HG03442 (cell line): Measurements from ENCODE around the gene P4HA1.
"Not testable (repeated sequence)": the region's sequence is repeated elsewhere in the genome, so short reads cannot be mapped to it uniquely, and the experiment has no call there.

Source experiments
- ATAC-seq: cut with Tn5 transposase; IDR thresholded peaks from one replicate; pipeline ENCODE4 v1.9.1; 2021; ENCODE audit warnings: mild to moderate bottlenecking, moderate library complexity; ENCODE audit not compliant: unreplicated experiment

The P4HA1 gene

DNA sequence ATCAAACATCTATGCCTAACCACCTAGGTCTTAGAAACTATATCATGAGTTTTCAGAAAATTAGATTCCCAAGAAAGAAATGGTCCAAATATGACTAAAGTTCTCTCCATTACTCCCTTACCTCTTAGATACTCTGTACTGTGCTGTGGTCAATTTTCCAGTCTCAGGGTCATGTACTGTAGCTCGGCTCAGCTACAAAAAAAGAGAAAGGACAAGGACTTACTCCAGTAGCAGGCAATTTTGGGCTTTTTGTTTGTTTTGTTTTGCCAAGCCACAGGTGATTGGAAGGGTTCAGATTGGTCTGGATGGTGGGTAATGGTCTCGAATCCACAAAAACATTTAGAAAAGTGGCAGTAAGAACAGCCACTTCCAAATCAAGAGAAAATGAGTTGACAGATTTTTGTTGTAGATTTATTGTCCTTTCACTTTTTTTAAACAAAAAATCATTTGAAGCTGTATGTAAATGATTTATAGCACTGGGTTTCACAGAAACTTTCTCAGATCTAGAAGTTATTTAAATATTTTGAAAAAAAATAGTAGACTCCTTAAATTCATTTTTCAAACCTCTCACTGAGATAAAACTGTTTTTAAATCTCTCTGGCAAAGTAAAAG, 52.8 kb downstream of the P4HA1 start:
- ATAC-seq = no peak

DNA sequence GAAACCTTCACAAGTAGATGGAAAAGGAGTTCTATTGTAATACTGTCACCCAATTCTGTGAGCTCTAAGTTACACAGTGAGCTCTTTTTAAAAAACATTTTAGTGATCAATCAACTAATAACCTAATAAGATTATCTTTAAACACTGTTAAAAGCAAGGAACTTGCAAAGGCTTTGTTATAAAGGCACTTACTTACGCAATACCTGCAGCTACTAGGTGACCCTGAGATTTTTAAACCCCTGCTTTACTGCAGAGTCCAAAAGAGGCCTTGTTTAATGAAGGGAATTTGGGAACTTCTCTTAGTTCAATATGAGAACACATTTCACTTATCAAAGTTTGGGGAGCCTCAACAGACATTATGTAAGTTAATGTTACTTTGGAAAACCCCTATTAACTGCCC, 53.3 kb downstream of the P4HA1 start:
- ATAC-seq = no peak

DNA sequence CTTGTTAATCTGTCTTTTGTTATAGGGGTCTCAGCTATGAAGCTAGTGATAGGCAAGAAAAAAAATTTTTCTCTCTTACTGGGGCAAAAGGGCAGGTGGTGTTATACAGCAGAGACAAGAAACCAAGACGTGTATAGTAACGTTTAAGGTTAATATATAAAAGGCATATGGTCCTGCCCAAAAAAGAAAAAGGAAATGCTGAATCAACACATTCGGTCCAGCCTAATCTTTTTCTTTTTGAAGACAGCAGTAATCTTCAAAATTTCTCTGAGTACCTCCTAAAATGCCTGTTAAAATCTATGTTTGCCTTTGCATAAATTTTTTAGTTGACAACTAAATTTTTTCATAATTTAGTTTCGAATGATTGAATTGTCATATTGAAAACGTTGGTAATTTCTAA, 54.5 kb downstream of the P4HA1 start:
- no peak for ATAC-seq

DNA sequence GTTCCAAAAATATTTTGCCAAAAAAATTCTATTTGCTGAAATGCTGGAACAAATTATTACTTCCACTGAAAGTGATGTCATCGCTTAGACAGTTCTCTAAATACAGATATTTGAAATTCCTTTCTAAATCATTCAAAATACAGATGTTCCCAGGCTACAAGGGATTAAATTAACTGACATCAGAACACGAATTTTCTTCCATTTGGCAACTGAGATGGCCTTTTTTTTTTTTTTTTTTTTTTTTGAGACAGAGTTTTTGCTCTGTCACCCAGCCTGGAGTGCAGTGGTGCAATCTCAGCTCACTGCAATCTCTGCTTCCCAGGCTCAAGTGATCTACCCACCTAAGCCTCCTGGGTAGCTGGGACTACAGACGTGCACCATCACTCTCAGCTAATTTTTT, 57.0 kb downstream of the P4HA1 start:
- no peak for ATAC-seq

DNA sequence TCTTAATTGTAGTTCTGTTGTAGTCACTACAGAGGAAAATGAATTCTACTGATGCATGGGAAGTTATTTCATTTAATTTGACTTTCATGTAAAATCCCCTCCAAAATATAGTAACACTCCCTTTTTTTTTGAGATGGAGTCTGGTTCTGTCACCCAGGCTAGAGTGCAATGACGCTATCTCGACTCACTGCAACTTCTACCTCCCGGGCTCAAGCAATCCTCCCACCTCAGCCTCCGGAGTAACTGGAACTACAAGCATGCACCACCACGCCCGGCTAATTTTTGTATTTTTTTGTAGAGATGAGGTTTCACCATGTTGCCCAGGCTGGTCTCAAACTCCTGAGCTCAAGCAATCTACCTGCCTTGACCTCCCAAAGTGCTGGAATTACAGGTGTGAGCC, 60.4 kb downstream of the P4HA1 start:
- ATAC-seq = not testable (repeated sequence)

DNA sequence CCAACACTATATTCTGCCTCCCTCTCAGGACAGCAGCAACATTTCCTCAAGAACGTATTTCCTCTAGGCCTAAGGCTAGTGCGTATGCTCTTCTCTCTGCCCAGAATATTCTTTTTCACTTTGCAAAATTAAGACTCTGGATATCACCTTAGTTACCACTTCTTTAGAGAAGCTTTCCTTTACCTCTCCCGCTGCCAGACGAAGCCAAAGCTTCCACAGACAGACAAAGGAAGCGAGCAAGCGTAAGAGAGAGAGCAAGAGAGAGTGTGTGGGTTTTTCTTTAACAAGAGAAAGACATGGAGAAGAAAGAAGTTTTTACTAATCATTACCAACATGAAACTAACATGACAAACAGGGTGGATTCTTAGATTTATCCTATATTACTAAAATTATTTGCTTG, 64.1 kb downstream of the P4HA1 start:
- no peak for ATAC-seq

DNA sequence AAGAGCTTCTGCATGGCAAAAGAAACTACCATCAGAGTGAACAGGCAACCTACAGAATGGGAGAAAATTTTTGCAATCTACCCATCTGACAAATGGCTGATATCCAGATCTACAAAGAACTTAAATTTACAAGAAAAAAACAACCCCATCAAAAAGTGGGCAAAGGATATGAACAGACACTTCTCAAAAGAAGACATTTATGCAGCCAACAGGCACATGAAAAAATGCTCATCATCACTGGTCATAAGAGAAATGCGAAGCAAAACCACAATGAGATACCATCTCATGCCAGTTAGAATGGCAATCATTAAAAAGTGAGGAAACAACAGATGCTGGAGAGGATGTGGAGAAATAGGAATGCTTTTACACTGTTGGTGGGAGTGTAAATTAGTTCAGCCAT, 70.0 kb downstream of the P4HA1 start:
- ATAC-seq = not testable (repeated sequence)

DNA sequence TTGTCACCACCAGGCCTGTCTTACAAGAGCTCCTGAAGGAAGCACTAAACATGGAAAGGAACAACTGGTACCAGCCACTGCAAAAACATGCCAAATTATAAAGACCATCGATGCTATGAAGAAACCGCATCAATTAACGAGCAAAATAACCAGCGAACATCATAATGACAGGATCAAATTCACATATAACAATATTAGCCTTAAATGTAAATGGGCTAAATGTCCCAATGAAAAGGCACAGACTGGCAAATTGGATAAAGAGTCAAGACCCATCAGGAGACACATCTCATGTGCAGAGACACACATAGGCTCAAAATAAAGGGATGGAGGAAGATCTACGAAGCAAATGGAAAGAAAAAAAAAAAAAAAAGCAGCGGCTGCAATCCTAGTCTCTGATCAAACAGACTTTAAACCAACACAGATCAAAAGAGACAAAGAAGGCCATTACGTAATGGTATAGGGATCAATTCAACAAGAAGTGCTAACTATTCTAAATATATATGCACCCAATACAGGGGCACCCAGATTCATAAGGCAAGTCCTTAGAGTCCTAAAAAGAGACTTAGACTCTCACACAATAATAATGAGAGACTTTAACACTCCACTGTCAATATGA, 73.1 kb downstream of the P4HA1 start:
- not testable (repeated sequence) for ATAC-seq

DNA sequence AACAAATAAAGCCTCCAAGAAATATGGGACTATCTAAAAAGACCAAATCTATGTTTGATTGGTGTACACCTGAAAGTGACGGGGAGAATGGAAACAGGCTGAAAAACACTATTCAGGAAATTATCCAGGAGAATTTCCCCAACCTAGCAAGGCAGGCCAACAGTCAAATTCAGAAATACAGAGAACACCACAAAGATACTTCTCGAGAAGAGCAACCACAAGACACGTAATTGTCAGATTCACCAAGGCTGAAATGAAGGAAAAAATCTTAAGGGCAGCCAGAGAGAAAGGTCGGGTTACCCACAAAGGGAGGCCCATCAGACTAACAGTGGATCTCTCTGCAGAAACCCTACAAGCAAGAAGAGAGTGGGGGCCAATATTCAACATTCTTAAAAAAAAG, 73.7 kb downstream of the P4HA1 start:
- not testable (repeated sequence) for ATAC-seq

DNA sequence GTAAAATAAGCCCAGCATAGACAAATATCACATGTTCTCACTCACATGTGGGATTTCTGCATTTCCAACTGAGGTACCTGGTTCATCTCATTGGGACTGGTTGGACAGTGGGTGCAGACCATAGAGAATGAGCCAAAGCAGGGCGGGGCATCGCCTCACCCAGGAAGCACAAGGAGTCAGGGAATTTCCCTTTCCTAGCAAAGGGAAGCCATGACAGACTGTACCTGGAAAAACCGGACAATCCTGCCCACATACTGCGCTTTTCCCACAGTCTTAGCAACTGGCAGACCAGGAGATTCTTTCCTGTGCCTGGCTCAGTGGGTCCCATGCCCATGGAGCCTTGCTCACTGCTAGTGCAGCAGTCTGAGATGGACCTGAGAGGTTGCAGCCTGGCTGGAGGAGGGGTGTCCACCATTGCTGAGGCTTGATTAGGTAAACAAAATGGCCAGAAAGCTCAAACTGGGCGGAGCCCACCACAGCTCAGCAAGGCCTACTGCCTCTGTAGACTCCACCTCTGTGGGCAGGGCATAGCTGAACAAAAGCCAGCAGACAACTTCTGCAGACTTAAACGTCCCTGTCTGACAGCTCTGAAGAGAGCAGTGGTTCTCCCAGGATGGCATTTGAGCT, 75.0 kb downstream of the P4HA1 start:
- not testable (repeated sequence) for ATAC-seq

DNA sequence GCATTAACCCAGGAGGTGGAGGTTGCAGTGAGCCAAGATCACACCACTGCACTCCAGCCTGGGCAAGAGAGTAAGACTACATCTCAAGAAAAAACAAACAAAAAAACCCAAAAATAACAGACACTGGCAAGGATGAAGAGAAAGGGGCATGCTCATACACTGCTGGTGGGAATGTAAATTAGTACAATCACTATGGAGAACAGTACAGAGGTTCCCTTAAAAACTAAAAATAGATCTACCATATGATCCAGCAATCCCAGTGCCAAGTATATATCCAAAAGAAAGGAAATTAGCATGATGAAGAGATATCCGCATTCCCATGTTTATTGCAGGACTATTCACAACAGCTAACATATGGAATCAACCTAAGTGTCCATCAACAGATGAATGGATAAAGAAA, 75.6 kb downstream of the P4HA1 start:
- no peak for ATAC-seq

DNA sequence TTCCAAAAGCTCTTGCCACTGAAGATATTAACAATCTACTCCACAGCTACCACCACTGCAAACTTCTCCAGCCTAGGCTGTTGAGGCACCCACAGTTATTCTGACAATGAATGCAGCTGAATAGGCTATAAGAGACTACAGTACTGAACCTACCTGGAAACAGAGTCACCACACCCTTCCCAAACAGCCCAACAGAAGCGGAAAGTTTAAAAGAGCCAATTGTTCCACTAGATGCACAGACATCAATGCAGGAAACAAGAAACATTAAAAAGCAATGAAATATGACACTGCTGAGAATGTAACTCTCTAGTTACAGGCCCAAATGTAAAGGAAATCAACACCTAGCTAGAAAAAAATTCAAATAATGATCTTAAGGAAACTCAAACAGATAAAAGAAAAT, 77.6 kb downstream of the P4HA1 start:
- ATAC-seq = no peak

DNA sequence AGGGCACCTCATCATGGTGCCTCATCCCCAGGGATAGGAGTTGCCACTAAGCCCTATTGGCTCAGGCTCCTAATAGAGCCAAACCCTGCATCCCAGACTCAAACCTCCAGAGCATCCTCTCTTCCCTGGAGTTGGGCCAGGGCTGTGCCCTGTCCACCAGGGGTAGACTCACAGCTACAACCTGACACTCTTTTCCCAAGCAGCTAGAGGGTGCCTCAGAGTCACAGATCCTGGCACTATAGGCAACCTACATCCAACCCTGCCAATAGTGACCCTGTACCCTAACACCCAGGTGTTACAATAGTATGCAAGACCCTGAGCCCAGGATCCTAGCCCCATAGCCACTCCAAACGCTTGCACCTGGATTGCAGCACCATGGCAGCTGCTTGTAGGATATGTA, 78.0 kb downstream of the P4HA1 start:
- no peak for ATAC-seq

DNA sequence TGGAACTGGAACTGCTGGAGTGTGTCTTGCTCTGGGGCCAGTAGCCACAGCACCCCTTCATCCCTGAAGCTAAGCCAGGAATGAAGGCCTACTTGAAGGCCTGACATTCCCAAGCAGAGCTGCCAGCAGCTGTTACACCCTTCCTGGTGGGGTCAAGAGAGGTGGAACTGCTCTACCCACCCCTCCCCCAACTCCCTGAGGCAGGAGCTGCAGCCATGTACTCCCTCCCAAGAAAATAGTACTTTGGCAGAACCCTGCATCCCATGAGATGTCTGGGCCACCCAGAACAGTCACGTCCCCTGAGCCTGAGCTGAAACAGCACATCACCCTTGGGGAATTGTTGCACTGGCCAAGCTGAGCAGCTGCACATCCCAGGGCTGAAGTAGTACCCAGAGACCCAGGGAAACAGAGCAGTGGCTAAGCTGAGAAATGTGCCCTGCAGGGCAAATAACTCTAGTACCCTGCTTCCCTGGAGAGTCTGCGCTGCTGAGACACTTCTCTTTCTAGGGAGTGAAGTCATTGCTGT, 78.6 kb downstream of the P4HA1 start:
- no peak for ATAC-seq

DNA sequence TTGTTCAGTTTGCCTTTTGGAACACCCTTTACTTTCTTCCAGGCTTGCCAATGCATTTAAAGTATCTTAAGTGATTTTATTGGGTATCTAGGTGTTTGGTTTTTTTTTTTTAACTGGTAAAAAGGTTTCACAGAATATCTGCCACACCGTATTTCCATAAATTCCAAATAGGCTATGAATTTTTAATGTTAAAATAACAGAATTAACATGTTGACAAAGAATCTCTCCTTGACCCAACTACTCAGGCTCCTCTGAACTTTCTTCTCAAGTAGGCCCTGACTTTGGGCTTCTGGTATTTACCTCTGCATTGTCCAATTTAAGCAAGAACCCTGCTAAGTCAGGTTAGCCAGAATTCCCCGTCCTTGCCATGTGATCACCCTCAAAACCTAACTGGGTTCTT, 80.9 kb downstream of the P4HA1 start:
- no peak for ATAC-seq

DNA sequence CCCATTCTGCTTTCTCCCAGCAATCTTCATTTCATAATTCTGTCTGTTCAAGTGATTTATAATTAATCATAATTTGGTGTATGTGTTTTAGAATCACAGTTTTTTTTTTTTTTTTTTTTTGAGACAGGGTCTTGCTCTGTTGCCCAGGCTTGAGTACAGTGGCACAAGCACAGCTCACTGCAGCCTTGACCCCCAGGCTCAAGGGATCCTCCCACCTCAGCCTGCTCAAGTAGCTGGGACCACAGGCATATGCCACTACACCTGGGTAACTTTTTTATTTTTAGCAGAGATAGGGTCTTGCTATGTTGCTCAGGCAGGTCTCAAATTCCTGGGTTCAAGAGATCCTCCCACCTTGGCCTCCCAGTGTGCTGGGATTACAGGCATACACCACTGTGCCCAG, 92.8 kb downstream of the P4HA1 start:
- no peak for ATAC-seq

DNA sequence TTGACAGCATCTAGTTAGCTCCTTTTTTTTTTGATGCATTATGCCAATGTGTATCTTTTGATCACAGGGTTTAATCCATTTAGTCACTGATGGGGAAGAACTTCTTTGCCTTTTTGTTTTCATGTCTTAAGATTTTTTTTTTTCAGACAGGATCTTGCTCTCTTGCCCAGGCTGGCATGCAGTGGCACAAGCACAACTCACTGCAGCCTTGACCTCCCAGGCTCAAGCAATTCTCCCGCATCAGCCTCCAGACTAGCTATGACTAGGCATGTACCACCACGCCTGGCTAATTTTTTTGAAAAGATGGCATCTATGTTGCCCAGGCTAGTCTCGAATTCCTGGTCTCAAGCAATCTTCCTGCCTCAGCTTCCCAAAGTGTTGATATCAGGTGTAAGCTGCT, 95.7 kb downstream of the P4HA1 start:
- ATAC-seq = no peak

DNA sequence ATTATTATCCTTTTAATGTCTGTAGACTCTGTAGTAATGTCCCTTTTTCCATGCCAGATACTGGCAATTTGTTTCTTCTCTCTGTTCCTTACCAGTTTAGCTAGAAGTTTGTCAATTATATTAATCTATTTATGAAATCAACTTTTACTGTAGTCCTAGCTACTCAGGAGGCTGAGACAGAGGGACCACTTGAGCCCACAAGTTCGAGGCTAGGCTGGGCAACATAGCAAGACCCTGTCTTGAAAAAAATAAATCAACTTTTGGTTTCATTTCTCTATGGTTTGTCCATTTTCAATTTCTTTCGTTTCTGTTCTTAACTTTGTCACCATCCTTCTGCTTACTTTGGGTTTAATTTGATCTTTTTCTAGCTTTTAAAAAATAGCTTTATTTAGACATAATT, 99.6 kb downstream of the P4HA1 start:
- no peak for ATAC-seq

DNA sequence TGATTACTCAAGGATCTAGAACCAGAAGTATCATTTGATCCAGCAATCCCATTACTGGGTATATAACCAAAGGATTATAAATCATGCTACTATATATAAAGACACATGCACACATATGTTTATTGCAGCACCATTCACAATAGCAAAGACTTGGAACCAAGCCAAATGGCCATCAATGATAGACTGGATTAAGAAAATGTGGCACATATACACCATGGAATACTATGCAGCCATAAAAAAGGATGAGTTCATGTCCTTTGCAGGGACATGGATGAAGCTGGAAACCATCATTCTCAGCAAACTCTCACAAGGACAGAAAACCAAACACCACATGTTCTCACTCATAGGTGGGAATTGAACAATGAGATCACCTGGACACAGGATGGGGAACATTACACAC, 101.2 kb downstream of the P4HA1 start:
- ATAC-seq = not testable (repeated sequence)

DNA sequence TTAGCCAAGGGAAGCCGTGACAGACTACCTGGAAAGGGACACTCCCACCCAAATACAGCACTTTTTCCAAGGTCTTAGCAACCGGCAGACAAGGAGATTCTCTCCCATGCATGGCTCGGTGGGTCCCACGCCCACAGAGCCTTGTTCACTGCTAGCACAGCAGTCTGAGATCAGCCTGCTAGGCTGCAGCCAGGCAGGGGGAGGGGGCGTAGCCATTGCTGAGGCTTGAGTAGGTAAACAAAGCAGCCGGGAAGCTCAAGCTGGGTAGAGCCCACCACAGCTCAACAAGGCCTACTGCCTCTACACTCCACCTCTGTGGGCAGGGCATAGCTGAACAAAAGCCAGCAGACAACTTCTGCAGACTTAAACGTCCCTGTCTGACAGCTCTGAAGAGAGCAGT, 106.9 kb downstream of the P4HA1 start:
- not testable (repeated sequence) for ATAC-seq

DNA sequence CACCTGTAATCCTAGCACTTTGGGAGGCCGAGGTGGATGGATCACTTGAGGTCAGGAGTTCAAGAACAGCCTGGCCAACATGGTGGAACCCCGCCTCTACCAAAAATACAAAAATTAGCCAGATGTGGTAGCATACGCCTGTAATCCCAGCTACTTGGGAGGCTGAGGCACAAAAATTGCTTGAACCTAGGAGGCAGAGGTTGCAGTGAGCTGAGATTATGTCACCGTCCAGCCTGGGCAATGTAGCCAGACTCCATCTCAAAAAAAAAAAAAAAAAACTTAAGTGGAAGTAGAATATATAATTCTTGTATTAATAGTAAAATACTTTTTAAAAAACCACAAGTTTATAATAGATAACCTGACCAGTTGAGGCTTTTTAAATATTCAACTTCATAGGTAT, 112.0 kb downstream of the P4HA1 start:
- ATAC-seq = not testable (repeated sequence)

DNA sequence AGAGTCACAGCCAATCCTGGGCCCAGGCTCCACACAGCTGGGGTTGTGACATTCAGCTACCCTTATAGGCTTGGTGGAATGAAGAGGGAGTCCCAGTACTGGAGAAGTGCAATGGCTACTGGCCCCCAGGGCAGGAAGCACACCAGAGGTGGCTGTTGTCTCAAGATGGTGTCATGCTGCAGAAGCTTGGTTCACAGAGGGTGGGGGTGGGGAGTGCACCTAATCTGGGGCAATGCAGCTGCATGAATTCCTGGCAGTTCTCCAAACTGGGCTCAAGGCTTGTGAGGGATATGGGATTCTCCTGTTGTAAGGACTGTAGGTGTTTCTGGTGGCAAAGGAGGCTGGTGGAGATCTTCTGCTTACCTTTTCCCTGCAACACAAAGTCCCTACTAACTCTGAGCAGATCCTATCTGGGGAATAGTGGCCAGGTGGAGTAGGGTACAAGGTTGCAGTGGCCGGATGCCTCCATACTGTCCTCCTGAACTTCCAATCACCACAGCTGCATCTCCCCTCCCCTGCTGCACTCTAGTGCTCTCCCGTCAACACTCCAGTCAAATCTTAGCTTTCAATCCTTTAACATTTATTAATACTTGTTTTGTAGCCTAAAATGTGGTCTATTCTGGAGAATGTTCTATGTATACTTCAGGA, 114.7 kb downstream of the P4HA1 start:
- no peak for ATAC-seq
